HG03095 (cell line): ENCODE data around the gene SYTL1.
A peak's percentile ranks its signal among the peaks of the same experiment; 100 is the strongest.

Source experiments
- ATAC-seq: cut with Tn5 transposase; IDR thresholded peaks from one replicate; pipeline ENCODE4 v1.9.1; 2021; ENCODE audit warnings: moderate library complexity; ENCODE audit not compliant: unreplicated experiment

The SYTL1 gene

DNA sequence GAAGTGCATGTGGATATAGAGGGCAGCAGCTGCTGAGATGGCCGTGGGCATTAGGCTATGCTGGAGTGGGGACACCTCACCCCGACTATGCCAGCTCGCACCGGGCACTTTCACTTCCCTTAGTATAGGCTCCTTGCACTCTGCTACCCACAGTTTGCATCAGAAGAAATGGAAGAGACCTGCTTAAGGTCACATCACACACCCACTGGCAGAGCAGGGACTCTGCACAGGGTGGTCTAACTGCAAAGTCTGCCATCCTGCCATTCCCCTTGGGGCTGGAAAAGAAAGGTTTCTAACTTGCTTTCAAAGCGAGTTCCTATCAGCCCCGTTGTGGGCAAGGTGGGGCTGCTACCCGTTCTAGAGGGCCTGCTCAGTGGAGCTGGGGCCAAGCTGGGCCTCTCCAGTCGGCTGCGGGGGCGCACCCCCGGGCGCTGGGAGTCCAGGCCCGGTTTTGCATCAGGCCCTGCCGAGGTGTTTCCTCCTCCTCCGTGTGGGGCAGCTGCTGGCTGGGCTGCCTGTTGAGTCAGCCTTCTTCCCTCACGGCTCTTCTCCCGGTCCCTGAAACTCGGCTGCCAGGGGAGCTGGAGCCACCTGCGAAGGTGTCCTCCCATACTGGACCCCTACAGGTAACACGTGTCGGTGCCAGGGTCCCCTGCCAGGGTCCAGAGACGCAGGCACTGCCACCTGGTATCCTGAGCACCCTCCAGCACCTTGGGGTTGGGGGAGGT is at the start of gene SYTL1:
Gene SYTL1 (plus strand): TSS at position 498 of the 728 bp plus-strand sequence. CDS start 3,313 bp downstream, outside the sequence.
- peak; percentile 49 for ATAC-seq

GRCh38 chr1:27292106-27292505 is 49.7 kb upstream of the SYTL1 start:
- ATAC-seq: no peak

GRCh38 chr1:27293915-27294314 is 47.9 kb upstream of the SYTL1 start:
- ATAC-seq: no peak

DNA sequence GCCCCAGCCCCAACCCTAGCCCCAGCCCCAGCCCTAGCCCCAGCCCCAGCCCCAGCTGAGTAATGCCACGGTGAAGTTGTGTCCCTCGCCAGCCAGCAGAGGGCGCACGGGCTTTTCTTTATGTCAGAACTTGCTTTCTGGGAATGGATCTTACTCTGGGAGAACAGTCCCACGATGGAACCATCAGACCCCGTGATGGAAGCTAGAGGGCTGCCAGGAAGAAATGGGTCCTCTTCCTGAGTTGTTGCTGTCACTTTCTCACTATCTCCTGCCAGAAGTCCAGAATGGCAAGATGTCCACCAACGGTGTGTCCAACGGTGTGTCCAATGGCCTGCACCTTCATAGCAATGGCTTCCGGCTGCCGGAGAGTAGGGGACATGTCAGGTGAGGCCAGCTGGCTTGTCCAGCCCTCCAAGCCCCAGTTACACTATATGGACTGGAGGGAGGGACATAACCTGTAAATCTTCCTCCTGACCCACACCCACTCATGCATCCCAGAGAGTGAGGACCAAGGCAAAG is 45.0 kb upstream of the SYTL1 start:
- ATAC-seq: no peak

DNA sequence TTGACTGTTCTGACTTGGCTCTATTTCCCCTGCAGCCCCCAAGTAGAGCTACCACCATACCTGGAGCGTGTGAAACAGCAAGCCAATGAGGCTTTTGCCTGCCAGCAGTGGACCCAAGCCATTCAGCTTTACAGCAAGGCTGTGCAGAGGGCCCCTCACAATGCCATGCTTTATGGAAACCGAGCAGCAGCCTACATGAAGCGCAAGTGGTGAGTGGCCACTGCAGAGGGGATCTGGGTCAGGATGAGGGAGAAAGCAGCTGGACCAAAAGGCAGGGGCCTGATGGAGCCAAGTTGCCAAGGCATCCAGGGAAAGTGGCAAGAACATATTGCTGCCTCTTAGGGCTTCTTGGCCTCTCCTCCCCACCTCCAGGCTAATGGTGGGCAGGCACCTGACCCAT is 43.9 kb upstream of the SYTL1 start:
- ATAC-seq: no peak

DNA sequence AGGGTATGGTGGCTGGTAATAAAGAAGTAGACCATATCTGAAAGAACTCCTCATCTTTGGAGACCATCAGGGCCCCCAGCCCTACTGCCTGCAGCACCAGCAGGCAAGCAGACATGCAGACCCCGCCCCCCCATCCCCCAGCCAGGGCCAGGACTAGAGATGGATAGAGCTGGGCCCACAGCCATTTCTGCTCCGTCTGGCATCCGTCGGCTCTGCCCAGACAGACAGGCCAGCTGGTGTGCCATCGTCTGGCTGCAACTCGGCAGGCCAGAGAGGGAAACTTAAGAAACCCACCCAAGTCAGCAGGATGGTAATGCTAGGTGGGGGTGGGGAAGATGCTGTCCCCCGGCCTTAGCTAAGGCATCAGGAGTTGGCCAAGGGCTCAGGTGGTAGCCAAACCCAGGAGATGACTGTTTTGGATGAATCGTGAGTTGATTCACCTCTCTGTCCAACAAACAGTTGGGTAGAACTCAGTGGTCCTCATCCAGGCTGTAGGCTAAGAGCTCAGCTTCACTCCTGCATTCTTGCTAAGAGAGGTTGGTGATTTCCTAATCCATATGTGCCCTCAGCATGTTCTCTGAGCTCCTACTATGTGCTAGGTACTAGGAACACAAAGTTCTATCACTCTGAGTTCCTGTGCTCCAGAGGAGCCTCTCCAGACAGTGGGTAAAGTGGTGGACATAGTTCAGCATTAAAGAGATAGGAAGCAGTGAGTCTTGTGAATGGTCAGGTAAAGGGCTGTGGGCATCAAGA is 43.0 kb upstream of the SYTL1 start:
- ATAC-seq: no peak

DNA sequence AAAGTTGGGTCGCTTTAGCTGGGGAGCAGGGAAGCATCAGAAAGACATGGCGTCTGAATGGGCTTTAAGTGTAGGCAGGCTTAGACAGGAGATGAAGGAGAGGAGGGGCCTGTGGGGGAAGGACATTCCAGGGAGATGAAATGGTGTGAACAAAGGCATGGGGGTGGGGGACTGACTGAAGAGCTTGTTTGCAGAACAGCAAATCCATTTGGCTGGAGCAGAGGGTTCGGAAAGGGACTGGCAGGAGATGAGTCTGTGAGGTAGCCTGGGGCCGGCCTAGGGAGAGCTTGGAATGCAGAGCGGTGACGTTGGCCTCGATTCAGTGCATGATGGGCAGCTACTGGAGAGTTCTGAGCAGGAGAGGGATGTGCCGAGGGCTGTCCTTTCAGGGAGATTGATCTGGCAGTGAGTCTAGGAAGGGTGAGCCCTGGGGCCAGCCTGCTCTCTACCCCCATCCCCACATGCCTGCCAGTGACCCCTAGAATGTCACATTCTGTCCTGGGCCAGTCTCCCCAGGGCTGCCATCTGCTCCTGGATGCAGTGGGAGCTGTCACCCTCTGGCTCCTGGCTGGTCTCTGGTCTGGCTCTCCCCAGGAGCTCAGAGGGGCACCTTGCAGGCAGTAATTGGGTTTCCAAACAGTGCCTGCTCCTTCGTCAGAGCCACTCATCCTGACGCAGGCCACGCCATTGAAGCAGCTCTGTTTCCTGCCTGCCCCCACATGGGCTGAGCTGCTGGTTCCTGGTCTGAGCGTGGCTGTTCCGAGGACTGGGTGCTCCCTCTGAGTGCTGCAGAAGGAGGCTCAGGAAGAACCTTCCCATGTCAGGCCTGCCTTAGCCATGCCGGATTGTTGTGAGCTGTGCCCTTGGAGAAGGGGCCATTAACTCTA is 42.2 kb upstream of the SYTL1 start:
- no peak for ATAC-seq

- no peak for ATAC-seq
These were observed 41.3 kb upstream of the SYTL1 start for GRCh38 chr1:27300341-27301051.

DNA sequence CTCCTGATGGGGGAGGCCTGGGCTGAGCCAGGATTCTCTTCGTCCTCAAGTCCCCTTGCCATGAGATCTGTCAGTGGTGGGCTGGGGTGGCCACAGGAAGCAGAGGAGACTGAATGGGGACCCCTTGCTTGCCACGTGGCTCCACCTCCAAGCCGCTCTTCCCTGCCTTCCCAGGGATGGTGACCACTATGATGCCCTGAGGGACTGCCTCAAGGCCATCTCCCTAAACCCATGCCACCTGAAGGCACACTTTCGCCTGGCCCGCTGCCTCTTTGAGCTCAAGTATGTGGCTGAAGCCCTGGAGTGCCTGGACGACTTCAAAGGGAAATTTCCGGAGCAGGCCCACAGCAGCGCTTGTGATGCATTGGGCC is 40.8 kb upstream of the SYTL1 start:
- no peak for ATAC-seq

GRCh38 chr1:27301582-27302199 is 40.1 kb upstream of the SYTL1 start:
- no peak for ATAC-seq

DNA sequence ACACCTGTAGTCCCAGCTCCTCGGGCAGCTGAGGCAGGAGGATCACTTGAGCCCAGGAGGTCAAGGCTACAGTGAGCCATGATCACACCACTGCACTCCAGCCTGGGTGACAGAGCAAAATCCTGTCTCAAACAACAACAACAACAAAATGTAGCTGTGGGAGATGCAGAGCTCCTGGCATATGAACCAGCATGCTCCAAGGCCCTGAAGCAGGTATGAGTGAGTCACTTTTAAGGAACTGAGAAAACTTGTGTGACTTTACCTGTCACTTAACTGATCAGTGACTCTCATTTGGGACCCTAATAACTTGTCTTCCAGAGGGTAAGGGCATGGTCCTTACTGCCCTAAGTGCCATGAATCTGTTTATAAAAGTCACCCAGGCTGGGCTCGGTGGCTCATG is 39.2 kb upstream of the SYTL1 start:
- ATAC-seq: no peak

DNA sequence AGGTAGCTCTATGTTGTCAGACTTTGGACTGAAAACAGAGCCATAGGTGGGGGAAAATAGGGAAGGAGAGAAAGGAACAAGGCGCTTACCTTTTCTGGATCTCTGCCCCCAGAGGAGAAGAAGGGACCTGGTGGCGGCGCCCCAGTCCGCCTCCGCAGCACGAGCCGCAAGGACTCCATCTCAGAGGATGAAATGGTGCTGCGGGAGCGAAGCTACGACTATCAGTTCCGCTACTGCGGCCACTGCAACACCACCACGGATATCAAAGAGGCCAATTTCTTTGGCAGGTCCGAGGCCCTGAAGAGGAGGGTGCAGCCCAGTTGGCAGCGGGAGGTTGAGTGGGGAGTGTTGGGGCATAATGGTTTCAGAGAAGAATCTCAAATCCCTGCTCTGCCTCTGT is 38.3 kb upstream of the SYTL1 start:
- no peak for ATAC-seq

DNA sequence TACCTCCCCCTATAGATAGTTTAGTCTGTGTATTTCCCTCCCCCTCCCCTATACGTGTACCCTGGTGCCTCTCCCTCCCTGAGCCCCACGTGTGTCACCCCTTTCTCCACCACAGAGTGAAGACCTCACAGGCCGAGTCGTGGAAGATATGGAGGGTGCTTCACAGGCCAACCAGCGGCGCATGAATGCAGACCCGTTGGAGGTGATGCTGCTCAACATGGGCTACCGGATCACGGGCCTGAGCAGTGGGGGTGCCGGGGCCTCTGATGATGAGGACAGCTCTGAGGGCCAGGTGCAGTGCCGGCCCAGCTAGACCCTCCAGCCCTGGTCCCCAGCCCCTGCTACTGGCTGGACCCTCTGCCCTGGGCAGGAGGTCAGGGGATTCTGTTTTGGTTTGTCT is 35.8 kb upstream of the SYTL1 start:
- no peak for ATAC-seq

- ATAC-seq: no peak
These were observed 34.7 kb upstream of the SYTL1 start for GRCh38 chr1:27306892-27307761.

DNA sequence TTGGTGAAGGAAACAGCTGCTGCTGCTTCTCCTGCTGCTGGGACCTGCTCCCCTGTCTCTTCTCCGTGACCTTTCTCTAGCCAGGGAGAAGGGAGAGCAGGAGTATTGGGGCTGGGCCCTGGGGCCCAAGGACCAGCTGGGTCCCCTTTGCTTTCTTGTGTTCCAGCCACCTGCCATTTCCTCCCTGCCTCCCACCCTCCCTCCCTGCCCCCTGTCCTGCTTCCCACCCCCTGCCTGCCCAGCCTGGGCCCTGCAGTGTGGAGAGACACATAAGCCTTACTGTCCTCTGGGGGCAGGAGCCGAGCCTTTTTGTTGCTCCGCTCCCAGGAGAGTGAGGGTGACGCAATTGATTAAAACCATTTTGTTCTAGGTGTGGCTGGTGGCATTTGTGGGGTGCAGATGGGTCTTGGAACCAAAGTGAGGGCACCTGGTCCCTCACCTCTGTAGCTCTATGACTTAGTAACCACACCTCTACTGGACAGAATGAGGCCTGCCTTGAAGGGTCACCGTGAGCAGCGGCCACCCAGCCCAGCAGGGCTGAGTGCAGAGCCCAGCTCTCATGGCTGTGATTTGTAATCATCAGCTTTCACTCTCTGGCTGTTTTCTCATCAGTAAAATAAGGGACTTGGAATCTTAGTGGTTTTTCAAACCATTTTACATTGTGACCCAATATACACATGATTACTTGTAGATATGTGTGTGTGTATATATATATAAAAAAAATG is 33.8 kb upstream of the SYTL1 start:
- no peak for ATAC-seq

DNA sequence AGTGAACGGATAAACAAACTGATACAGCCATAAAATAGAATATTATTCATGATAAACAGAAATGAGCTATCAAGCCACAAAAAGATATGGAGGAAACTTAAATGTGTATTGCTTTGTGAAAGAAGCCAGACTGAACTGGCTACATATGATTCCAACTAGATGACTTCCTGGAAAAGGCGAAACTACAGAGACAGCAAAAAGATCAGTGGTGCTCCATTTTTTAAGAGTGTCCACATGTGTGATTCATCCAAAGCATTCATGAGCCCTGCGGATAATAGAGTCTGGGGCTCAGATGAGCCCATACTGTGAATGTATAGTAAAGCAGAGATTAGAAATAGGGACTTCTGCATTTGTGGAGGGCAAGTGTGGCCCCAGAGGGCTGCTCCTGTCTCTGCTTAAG is 27.7 kb upstream of the SYTL1 start:
- ATAC-seq: no peak

GRCh38 chr1:27314737-27315136 is 27.1 kb upstream of the SYTL1 start:
- ATAC-seq: no peak

DNA sequence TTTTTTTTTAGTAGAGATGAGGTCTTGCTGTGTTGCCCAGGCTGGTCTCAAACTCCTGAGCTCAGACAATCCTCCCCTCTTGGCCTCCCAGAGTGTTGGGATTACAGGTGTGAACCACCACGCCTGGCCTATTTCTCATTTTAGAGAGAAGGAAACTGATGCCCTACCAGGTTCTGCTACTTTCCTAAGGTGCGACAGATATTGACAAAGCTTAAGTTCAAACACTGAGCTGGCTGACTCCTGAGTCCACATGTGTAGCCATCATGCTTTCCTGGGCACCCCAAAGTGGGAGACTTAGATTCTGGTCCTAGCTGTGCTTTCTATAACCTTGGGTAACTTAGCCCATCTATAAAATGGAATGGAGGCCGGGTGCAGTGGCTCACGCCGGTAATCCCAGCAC is 25.0 kb upstream of the SYTL1 start:
- ATAC-seq: no peak

DNA sequence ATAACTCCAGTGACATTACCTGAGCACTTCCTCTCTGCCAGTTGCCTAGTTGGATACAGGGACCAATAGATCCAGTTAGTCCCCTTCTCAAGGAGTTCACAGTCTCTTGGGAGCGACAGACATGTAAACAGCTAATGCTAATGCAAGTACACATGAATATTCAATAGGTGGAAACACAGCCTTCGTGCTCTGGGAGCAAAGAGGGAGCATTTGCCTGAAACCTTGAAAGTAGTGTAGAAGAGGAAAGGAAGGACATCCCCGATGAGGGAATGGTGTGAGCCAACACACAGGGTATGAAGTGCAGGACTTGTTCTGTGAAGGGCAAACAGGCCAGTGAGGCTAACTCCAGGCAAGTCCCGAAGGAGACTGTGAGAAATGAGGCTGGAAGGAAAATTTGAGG is 23.7 kb upstream of the SYTL1 start:
- no peak for ATAC-seq
